ENCODE measurements around the gene RASGEF1B.

Gene RASGEF1B

GRCh38 chr4:81392164-81392563, 79.5 kb downstream of the RASGEF1B start:
- DNase-seq, result no peak

DNA sequence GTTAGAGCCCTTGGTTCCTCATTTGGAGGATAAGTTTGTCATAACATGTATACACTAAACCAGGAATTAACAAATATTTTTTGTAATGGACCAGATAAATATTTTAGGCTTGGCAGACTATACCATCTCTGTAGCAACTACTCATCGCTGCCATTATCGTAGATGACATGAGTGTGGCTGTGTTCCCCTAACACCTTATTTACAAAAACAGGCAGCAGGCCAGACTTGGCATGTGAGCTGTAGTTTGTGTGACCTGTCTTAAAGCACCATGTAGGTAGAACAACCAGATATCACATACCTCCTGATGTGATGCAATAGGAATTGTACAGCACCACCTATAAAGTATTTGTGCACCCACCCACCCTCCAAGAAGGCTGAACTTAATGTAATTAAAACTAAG, 82.0 kb downstream of the RASGEF1B start:
- no peak for DNase-seq

DNA sequence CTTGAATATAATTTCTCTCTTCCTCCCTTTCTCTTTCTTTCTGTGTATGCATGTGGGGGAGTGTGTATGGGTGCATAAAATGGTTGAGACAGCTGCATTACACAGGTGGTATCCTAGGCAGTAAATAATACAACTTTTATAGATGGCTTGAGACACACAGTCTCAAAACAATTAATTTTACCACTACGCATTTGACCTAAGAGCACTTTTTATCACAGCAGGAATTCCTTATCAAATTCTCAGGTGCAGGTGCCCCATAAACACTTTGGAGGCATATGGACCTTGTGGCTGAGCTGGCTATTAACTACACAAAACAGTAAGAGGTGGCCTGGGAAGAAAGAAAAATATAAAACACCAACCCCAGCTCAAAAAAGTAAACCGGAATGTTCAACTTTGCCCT, 91.3 kb downstream of the RASGEF1B start:
- no peak for DNase-seq

DNA sequence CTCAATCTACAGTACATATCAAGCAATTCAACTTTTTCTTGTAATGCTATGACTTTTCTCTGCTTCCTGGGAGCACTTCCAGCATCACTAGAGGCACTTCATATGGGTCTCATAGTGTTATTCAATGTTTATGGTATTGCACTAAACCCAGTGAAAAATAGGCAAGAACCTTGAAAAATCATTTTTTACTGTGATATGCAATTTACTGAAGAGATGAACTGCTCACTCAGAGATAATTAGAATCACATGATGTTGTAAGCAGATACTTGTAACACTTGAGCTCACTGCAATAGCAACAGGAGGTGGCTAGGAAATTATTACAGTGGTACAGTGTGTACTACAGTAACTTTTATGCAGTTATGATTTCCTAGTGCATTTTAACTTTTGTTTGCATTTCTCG, 93.3 kb downstream of the RASGEF1B start:
- no peak for DNase-seq

- no peak for DNase-seq
Observed at GRCh38 chr4:81377191-81377590, 94.5 kb downstream of the RASGEF1B start.

DNA sequence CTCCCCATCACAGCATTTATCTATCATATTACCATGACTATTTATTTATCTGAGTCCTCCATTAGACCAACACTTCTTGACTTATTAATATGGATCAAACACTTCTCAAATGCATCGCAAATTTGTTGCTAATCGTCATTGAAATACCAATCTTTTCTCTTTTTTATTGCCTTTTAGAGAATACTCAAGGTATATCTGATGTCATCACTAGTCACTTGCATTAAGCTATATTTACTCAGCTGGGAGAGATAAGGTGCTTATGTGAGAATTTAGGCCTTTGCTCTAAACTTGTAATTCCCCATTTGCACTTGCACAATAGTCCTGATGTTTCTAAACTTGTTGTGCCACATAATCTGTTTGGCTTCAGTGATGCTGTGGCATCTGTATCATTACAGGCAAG, 95.0 kb downstream of the RASGEF1B start:
- no peak for DNase-seq

Measured in KG1 (cell line).